MCF 10A (cell line): ENCODE measurements around the gene ATP6V1A. TPM values are rescaled to one million over a fixed set of nuclear protein-coding genes. Genes with fewer than 3 reads are reported as not detected.

Experiments
- BruUV-seq: library from RNA; stranded (reverse); fragments of 400-500 nt; replicated peaks from 2 replicates; lab custom pipeline; 2021; lab: Mats Ljungman, UMichigan
- CTCF ChIA-PET: fragments of 300-600 bp; sonication (Branson Sonifier 250); formaldehyde crosslinking; extraction: SDS; loops from one replicate; lab custom pipeline; 2021; ENCODE audit warnings: antibody characterized with exemption, inconsistent platforms; lab: Yijun Ruan, JAX
- POLR2A ChIA-PET: fragments of 300-600, 350-650 bp; sonication (Branson Sonifier 250); formaldehyde crosslinking; extraction: SDS; loops from one replicate; lab custom pipeline; 2020; ENCODE audit warnings: antibody characterized with exemption, inconsistent platforms; lab: Yijun Ruan, JAX
- DNase-seq: peaks from one replicate; pipeline ENCODE4 v3.0.0-alpha.2; 2018; ENCODE audit not compliant: unreplicated experiment
- H3K27ac Mint-ChIP-seq: one replicate; pipeline ENCODE4 v1.8.0; 2022; ENCODE audit warnings: mild to moderate bottlenecking, low read depth, mixed read lengths; ENCODE audit not compliant: unreplicated experiment
- H3K27me3 Mint-ChIP-seq: one replicate; pipeline ENCODE4 v1.8.0; 2022; ENCODE audit warnings: mixed read lengths; ENCODE audit not compliant: insufficient read depth, unreplicated experiment
- H3K36me3 Mint-ChIP-seq: one replicate; pipeline ENCODE4 v1.8.0; 2022; ENCODE audit warnings: mild to moderate bottlenecking, moderate library complexity, mixed read lengths; ENCODE audit not compliant: insufficient read depth, unreplicated experiment
- H3K4me1 Mint-ChIP-seq: one replicate; pipeline ENCODE4 v1.8.0; 2022; ENCODE audit warnings: mixed read lengths; ENCODE audit not compliant: insufficient read depth, unreplicated experiment
- H3K4me3 Mint-ChIP-seq: one replicate; pipeline ENCODE4 v1.8.0; 2022; ENCODE audit warnings: mild to moderate bottlenecking, moderate library complexity, mixed read lengths; ENCODE audit not compliant: unreplicated experiment
- H3K9me3 Mint-ChIP-seq: one replicate; pipeline ENCODE4 v1.8.0; 2022; ENCODE audit warnings: mixed read lengths; ENCODE audit not compliant: unreplicated experiment
- CTCF ChIP-seq: fragments of 200-600 bp; IDR thresholded peaks from one replicate; pipeline ENCODE4 v1.8.0; 2022; ENCODE audit warnings: antibody characterized with exemption, mild to moderate bottlenecking; ENCODE audit not compliant: unreplicated experiment
- intact Hi-C: fragments of 100-400 bp; cut with micrococcal nuclease; formaldehyde crosslinking; loops from 2 replicates; pipeline ENCODE4 v1.14.1; 2022
- total RNA-seq: library from RNA; stranded (reverse); gene quantifications from 2 replicates; pipeline ENCODE4 v1.2.3, GENCODE V29; 2022

The ATP6V1A gene
- total RNA-seq, 1 experiment from 2014 or later: 51.6 TPM

- H3K27me3 Mint-ChIP-seq: no peaks in the 10 kb centered on the region
- no peaks in the 10 kb centered on the region for H3K4me1 Mint-ChIP-seq
- H3K27ac Mint-ChIP-seq: no peak overlapping the region
- DNase-seq: no peak
- POLR2A ChIA-PET: no interaction called here
- no peaks in the 10 kb centered on the region for H3K9me3 Mint-ChIP-seq
- TF ChIP-seq CTCF: no peak
- CTCF ChIA-PET: interaction anchor here (0.9 kb wide), 1 partner anchor 11 kb away, joined by 3 read pairs; no protein-coding TSS in a partner anchor
- peaks cover 62% of the 10 kb centered on the region for H3K36me3 Mint-ChIP-seq
- no peak overlapping the region for H3K4me3 Mint-ChIP-seq
- no TSS peak for BruUV-seq
- intact Hi-C loops: no loop called here
Measured at GRCh38 chr3:113791381-113791780, 44.5 kb downstream of the ATP6V1A start.

DNA sequence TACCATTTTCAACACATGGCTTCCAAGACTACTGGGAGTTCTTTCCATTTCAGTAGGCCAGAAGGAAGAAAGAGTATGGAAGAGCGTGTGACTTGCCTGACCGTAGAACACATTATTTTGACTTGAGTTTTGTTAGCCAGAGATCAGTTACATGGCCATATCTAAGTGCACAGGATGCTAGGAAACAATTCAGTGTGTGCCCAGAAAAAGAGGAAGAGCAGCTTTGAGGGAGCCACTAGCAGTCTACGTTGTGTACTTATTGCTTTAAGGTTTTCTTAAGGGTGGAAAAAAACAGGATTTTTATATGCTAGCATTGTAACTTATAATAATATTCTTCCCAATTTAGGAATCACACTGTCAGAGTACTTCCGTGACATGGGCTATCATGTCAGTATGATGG is 47.7 kb downstream of the ATP6V1A start:
- Mint-ChIP-seq H3K4me1 (no peaks in the 10 kb centered on the region), H3K4me3 (no peak overlapping the region), H3K27ac (no peak overlapping the region), H3K9me3 (no peaks in the 10 kb centered on the region), H3K27me3 (no peaks in the 10 kb centered on the region), H3K36me3 (peaks cover 63% of the 10 kb centered on the region)
- ChIA-PET POLR2A (interaction anchor here (0.6 to 1.5 kb wide), 4 partner anchors 18 to 51 kb away, joined by 3 to 4 read pairs (median 4); partner anchors contain the start of gene ATP6V1A), CTCF (interaction anchor here (1.0 to 2.6 kb wide), 4 partner anchors 44 to 58 kb away, joined by 3 to 10 read pairs (median 4); partner anchors contain the start of gene GRAMD1C)
- DNase-seq: no peak
- intact Hi-C loops: no loop called here
- TF ChIP-seq CTCF: no peak
- BruUV-seq: no TSS peak

DNA sequence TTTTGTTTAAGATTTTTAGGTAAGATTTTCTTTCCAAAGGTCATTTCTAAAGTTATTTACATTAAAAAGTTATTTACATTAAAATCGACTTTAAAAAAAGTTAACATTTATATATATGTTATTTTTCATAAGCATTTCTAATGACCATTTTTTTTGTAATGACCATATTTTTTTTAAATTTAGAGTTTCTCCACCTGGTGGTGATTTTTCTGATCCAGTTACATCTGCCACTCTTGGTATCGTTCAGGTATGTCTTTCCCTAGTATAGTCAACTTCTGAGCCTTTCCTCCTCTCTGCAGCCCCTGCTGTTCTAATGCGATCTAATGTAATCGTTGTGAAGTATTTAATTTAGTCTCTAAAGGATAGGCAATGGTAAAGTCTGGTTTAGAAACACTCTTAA is 48.9 kb downstream of the ATP6V1A start:
- intact Hi-C loops: no loop called here
- no peak overlapping the region for H3K27ac Mint-ChIP-seq
- H3K9me3 Mint-ChIP-seq: no peaks in the 10 kb centered on the region
- ChIA-PET POLR2A (interaction anchor here (1.1 to 1.3 kb wide), 2 partner anchors 34 to 51 kb away, joined by 4 read pairs; no protein-coding TSS in a partner anchor), CTCF (interaction anchor here (1.0 to 2.6 kb wide), 5 partner anchors 46 to 59 kb away, joined by 3 to 10 read pairs (median 4); no protein-coding TSS in a partner anchor)
- peaks cover 69% of the 10 kb centered on the region for H3K36me3 Mint-ChIP-seq
- no peaks in the 10 kb centered on the region for H3K27me3 Mint-ChIP-seq
- TF ChIP-seq CTCF: no peak
- no TSS peak for BruUV-seq
- DNase-seq: no peak
- no peak overlapping the region for H3K4me3 Mint-ChIP-seq
- H3K4me1 Mint-ChIP-seq: no peaks in the 10 kb centered on the region

DNA sequence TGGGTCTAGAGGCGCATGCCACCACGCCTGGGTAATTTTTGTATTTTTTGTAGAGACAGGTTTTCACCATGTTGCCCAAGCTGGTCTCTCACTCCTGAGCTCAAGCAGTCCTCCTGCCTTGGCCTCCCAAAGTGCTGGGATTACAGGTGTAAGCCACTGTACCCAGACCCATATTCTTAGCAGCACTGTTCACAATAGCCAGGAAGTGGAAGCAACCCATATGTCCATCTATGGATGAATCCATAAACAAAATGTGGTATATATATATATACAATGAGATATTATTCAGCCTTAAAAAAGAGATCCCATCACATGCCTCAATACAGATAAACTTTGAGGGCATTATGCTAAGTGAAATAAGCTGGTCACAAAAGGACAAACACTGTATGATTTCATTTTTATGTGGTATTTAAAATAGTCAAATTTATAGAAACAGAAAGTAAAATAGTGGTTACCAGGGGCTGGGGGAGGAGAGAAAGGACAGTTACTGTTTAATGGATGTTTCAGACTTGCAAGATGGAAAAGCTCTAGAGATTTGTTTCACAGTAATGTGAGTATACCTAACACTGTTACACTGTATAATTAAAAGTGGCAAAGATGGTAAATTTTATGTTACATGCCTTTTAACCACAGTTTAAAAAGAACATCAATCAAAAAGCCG is 56.1 kb downstream of the ATP6V1A start:
- Mint-ChIP-seq H3K9me3 (no peaks in the 10 kb centered on the region), H3K36me3 (peaks cover 86% of the 10 kb centered on the region), H3K4me3 (no peak overlapping the region), H3K4me1 (no peaks in the 10 kb centered on the region), H3K27ac (no peak overlapping the region), H3K27me3 (no peaks in the 10 kb centered on the region)
- TF ChIP-seq CTCF: no peak
- ChIA-PET POLR2A (interaction anchor here (1.3 to 2.9 kb wide), 3 partner anchors 14 to 55 kb away, joined by 3 to 11 read pairs (median 3); partner anchors contain the start of gene ATP6V1A), CTCF (interaction anchor here (0.6 to 1.3 kb wide), 3 partner anchors 10 to 67 kb away, joined by 3 to 4 read pairs (median 3); partner anchors contain the start of gene GRAMD1C)
- intact Hi-C loops: no loop called here
- no peak for DNase-seq
- no TSS peak for BruUV-seq
